H9 (cell line): ENCODE data around the gene OTUB1. TPM values are rescaled to one million over a fixed set of nuclear protein-coding genes. Genes with fewer than 3 reads are reported as not detected.
A peak's percentile ranks its signal among the peaks of the same experiment; 100 is the strongest.

Experiments used
- DNase-seq: peaks from one replicate; pipeline ENCODE4 v3.0.0-alpha.2; 2017
- H2AFZ ChIP-seq: one replicate; pipeline ENCODE4 v1.6.1; 2013; ENCODE audit warnings: mild to moderate bottlenecking, low read length, control low read depth, moderate library complexity
- H2AK5ac ChIP-seq: 2 replicates; pipeline ENCODE4 v1.6.1; 2013; ENCODE audit warnings: low read length, control low read depth, mixed read lengths; ENCODE audit not compliant: insufficient read length
- H2BK120ac ChIP-seq: one replicate; pipeline ENCODE4 v1.6.1; 2013; ENCODE audit warnings: low read depth, mild to moderate bottlenecking, low read length, control low read depth, inconsistent platforms; ENCODE audit not compliant: poor library complexity, severe bottlenecking
- H2BK12ac ChIP-seq: 2 replicates; pipeline ENCODE4 v1.6.1; 2013; ENCODE audit warnings: low read length, control low read depth, mixed read lengths, low read depth; ENCODE audit not compliant: insufficient read length
- H2BK15ac ChIP-seq: 2 replicates; pipeline ENCODE4 v1.6.1; 2013; ENCODE audit warnings: low read depth, low read length, control low read depth
- H2BK20ac ChIP-seq: one replicate; pipeline ENCODE4 v1.6.1; 2013; ENCODE audit warnings: low read depth, mild to moderate bottlenecking, low read length, control low read depth, inconsistent platforms; ENCODE audit not compliant: poor library complexity, severe bottlenecking
- H2BK5ac ChIP-seq: 2 replicates; pipeline ENCODE4 v1.6.1; 2013; ENCODE audit warnings: low read length, control low read depth, mixed read lengths; ENCODE audit not compliant: insufficient read length
- H3K14ac ChIP-seq: 2 replicates; pipeline ENCODE4 v1.6.1; 2013; ENCODE audit warnings: low read length, control low read depth; ENCODE audit not compliant: insufficient read depth
- H3K18ac ChIP-seq: 2 replicates; pipeline ENCODE4 v1.6.1; 2013; ENCODE audit warnings: low read depth, mild to moderate bottlenecking, mixed read lengths, low read length, control low read depth; ENCODE audit not compliant: insufficient read length
- H3K23ac ChIP-seq: 2 replicates; pipeline ENCODE4 v1.6.1; 2013; ENCODE audit warnings: low read length, control low read depth, mixed read lengths, low read depth; ENCODE audit not compliant: insufficient read length
- H3K23me2 ChIP-seq: 2 replicates; pipeline ENCODE4 v1.6.1; 2013; ENCODE audit warnings: low read depth, mild to moderate bottlenecking, mixed read lengths, low read length, control low read depth; ENCODE audit not compliant: insufficient read length, poor library complexity, severe bottlenecking
- H3K27ac ChIP-seq: 2 replicates; pipeline ENCODE4 v1.5.1; 2013; ENCODE audit warnings: low read length, control low read depth, mixed read lengths, low read depth; ENCODE audit not compliant: insufficient read length
- H3K27me3 ChIP-seq: 2 replicates; pipeline ENCODE4 v1.6.1; 2013; ENCODE audit warnings: low read length, control low read depth, inconsistent platforms; ENCODE audit not compliant: insufficient read depth
- H3K4ac ChIP-seq: 2 replicates; pipeline ENCODE4 v1.6.1; 2013; ENCODE audit warnings: low read depth, mild to moderate bottlenecking, control low read depth, inconsistent platforms, low read length, moderate library complexity
- H3K4me1 ChIP-seq: 2 replicates; pipeline ENCODE4 v1.6.1; 2013; ENCODE audit warnings: low read length, control low read depth, inconsistent platforms; ENCODE audit not compliant: insufficient read depth
- H3K4me2 ChIP-seq: 2 replicates; pipeline ENCODE4 v1.6.1; 2013; ENCODE audit warnings: low read length, control low read depth, mixed read lengths; ENCODE audit not compliant: insufficient read length, insufficient read depth
- H3K56ac ChIP-seq: 2 replicates; pipeline ENCODE4 v1.6.1; 2013; ENCODE audit warnings: low read depth, mild to moderate bottlenecking, mixed read lengths, low read length, control low read depth; ENCODE audit not compliant: insufficient read length
- H3K79me1 ChIP-seq: 2 replicates; pipeline ENCODE4 v1.6.1; 2013; ENCODE audit warnings: low read depth, mild to moderate bottlenecking, moderate library complexity, low read length, control low read depth, inconsistent platforms; ENCODE audit not compliant: insufficient read depth, poor library complexity, severe bottlenecking
- H3K79me2 ChIP-seq: 2 replicates; pipeline ENCODE4 v1.6.1; 2013; ENCODE audit warnings: low read length, control low read depth, inconsistent platforms; ENCODE audit not compliant: insufficient read depth
- H3K9ac ChIP-seq: 2 replicates; pipeline ENCODE4 v1.6.1; 2013; ENCODE audit warnings: low read length, control low read depth, mixed read lengths; ENCODE audit not compliant: insufficient read length; ENCODE audit errors: extremely low read depth
- H3K9me3 ChIP-seq: one replicate; pipeline ENCODE4 v1.6.1; 2013; ENCODE audit warnings: low read depth, low read length, inconsistent platforms; ENCODE audit not compliant: control insufficient read depth
- H3T11ph ChIP-seq: one replicate; pipeline ENCODE4 v1.6.1; 2013; ENCODE audit warnings: mild to moderate bottlenecking, low read length, control low read depth, inconsistent platforms
- H4K20me1 ChIP-seq: one replicate; pipeline ENCODE4 v1.6.1; 2013; ENCODE audit not compliant: control insufficient read depth, insufficient read length, insufficient read depth
- H4K5ac ChIP-seq: 2 replicates; pipeline ENCODE4 v1.6.1; 2013; ENCODE audit warnings: low read depth, mild to moderate bottlenecking, mixed read lengths, low read length, control low read depth; ENCODE audit not compliant: insufficient read length
- H4K8ac ChIP-seq: replicated peaks from 2 replicates; pipeline ENCODE4 v1.6.1; 2013; ENCODE audit warnings: low read length, control low read depth, mixed read lengths, low read depth; ENCODE audit not compliant: insufficient read length
- H4K91ac ChIP-seq: 2 replicates; pipeline ENCODE4 v1.6.1; 2013; ENCODE audit warnings: low read depth, mild to moderate bottlenecking, moderate library complexity, mixed read lengths, low read length, control low read depth; ENCODE audit not compliant: insufficient read length
- H3K27ac Mint-ChIP-seq, 3 experiments: 2 replicates in 2 of 3; 3 replicates in 1 of 3; pipeline ENCODE4 v1.8.0; 2020 to 2021; ENCODE audit warnings: mixed read lengths in 3 of 3, mild to moderate bottlenecking in 1 of 3, moderate library complexity in 1 of 3
- H3K27me3 Mint-ChIP-seq: 2 replicates; pipeline ENCODE4 v1.8.0; 2021; ENCODE audit warnings: low read depth, mild to moderate bottlenecking, moderate library complexity, mixed read lengths
- H3K36me3 Mint-ChIP-seq, 3 experiments: 2 replicates in 2 of 3; 3 replicates in 1 of 3; pipeline ENCODE4 v1.8.0; 2020 to 2021; ENCODE audit warnings: low read depth in 3 of 3, mixed read lengths in 3 of 3; ENCODE audit not compliant: insufficient read depth in 1 of 3
- H3K4me1 Mint-ChIP-seq, 2 experiments: 2 replicates each; pipeline ENCODE4 v1.8.0; 2020; ENCODE audit warnings: mixed read lengths in 2 of 2
- H3K4me3 Mint-ChIP-seq, 2 experiments: 2 replicates in 1 of 2; 3 replicates in 1 of 2; pipeline ENCODE4 v1.8.0; 2020 to 2021; ENCODE audit warnings: mild to moderate bottlenecking in 2 of 2, mixed read lengths in 2 of 2, moderate library complexity in 1 of 2
- H3K9me3 Mint-ChIP-seq, 2 experiments: 2 replicates in 1 of 2; 3 replicates in 1 of 2; pipeline ENCODE4 v1.8.0; 2020; ENCODE audit warnings: mild to moderate bottlenecking in 2 of 2, mixed read lengths in 2 of 2, moderate library complexity in 1 of 2
- WGBS: extraction: QIAGEN DNeasy Blood & Tissue Kit; methylation state at CpG from one replicate; pipeline ENCODE4 v1.1.7; 2013; ENCODE audit warnings: missing lambda C conversion rate, low lambda C conversion rate, mixed read lengths; ENCODE audit not compliant: insufficient read length; ENCODE audit errors: extremely low coverage; 5-methylcytosine and 5-hydroxymethylcytosine counted together
- total RNA-seq: library from RNA; stranded (reverse); gene quantifications from 2 replicates; pipeline ENCODE4 v1.2.1, GENCODE V29; 2021
- TF ChIP-seq, protein P1 (sequence below): fragments of 200-600 bp; sonication (generic); conservative IDR thresholded peaks from 3 replicates; pipeline ENCODE4 v1.8.0; 2021; ENCODE audit warnings: antibody characterized with exemption, mild to moderate bottlenecking

Gene OTUB1
- total RNA-seq, 1 experiment from 2014 or later, result 114 TPM

DNA sequence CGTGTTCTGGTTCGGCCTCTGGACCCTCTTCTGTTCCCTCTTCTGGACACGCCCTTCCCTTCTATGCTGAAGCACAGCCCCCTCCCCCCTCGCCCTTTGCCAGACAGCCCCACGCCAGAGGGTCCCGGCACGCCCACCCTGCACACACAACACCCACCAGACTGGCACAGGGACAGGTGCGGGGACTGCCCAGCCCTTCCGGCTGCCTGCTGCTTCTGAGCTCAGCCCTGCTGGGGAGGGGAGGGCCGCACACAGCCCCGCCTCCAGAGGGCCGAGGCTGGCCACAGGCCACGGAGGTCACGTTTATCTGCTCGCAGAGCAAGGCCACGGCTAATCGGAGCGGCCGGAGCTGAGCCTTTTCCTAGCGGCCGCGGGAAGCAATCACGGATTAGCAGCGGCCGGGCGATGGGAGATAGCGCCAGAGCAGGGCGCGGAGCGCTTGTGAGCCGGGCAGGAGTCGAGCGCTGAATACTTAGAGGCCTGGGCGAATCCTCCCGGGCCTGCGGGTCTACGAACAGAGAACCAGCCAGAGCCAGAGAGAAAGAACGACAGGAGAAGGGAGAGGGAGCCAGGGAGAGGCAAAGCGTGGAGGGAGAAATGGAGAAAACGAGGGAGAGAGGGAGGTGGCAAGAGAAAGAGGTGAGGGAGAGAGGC, 21.5 kb downstream of the OTUB1 start:
- Mint-ChIP-seq H3K4me1 (peaks cover 14 to 24% of the 10 kb centered on the region in 2 experiments), H3K27ac (no peak overlapping the region), H3K36me3 (peaks cover 2 to 10% (median 4%) of the 10 kb centered on the region in 3 experiments; a peak in 5 of 7 replicates), H3K4me3 (peak overlapping the region; percentile 42 to 79), H3K9me3 (peaks cover 9 to 14% of the 10 kb centered on the region in 2 experiments; a peak in 2 of 5 replicates), H3K27me3 (peaks cover 95% of the 10 kb centered on the region)
- Histone ChIP-seq H3K18ac (no peak overlapping the region), H3K27me3 (peaks cover 32% of the 10 kb centered on the region; the same call in 1 of the 2 replicates), H3K9ac (no peak overlapping the region), H3K27ac (no peak overlapping the region), H3K79me2 (no peaks in the 10 kb centered on the region), H2BK12ac (no peak overlapping the region), H3K4me1 (no peaks in the 10 kb centered on the region), H3K23me2 (peaks cover 11% of the 10 kb centered on the region), H3T11ph (no peak overlapping the region), H2BK120ac (no peak overlapping the region), H3K4ac (no peak overlapping the region), H4K20me1 (no peaks in the 10 kb centered on the region), H3K23ac (no peak overlapping the region), H2AFZ (no peak overlapping the region), H3K14ac (no peak overlapping the region; the same call in 1 of the 2 replicates), H4K5ac (no peak overlapping the region), H4K91ac (no peak overlapping the region), H2BK5ac (no peak overlapping the region), H2BK20ac (no peak overlapping the region), H4K8ac (no peak overlapping the region), H3K4me2 (peak overlapping the region; percentile 77), H3K79me1 (no peaks in the 10 kb centered on the region), H3K9me3 (no peaks in the 10 kb centered on the region), H2BK15ac (no peak overlapping the region), H3K56ac (no peak overlapping the region), H2AK5ac (no peak overlapping the region)
- WGBS, result no CpG with 5 or more reads among the region's 40 CpGs
- DNase-seq, result peak; percentile 77
- TF ChIP-seq, protein P1, sequence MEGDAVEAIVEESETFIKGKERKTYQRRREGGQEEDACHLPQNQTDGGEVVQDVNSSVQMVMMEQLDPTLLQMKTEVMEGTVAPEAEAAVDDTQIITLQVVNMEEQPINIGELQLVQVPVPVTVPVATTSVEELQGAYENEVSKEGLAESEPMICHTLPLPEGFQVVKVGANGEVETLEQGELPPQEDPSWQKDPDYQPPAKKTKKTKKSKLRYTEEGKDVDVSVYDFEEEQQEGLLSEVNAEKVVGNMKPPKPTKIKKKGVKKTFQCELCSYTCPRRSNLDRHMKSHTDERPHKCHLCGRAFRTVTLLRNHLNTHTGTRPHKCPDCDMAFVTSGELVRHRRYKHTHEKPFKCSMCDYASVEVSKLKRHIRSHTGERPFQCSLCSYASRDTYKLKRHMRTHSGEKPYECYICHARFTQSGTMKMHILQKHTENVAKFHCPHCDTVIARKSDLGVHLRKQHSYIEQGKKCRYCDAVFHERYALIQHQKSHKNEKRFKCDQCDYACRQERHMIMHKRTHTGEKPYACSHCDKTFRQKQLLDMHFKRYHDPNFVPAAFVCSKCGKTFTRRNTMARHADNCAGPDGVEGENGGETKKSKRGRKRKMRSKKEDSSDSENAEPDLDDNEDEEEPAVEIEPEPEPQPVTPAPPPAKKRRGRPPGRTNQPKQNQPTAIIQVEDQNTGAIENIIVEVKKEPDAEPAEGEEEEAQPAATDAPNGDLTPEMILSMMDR, result peak; percentile 54
